ENCODE results near the gene HRH2.

- TF ChIP-seq CTCF (IDR thresholded peaks at IDR 0.05; ENCODE audit: low read depth, low read length, poor library complexity, severe bottlenecking) (no peak), EZH2phosphoT487 (IDR thresholded peaks at IDR 0.05; ENCODE audit: borderline replicate concordance, low read length) (no peak)
These were observed 54.8 kb downstream of the HRH2 start for GRCh38 chr5:175712681-175713085.
